GM12878 (cell line): ENCODE measurements around the gene STARD13. TPM values are rescaled to one million over a fixed set of nuclear protein-coding genes. Genes with fewer than 3 reads are reported as not detected.

ENCODE experiments used
- ATAC-seq: fragments of 200-7000 bp; cut with Tn5 transposase; 3 replicates; pipeline ENCODE4 v1.9.1; 2020; ENCODE audit warnings: mild to moderate bottlenecking, moderate library complexity
- BruUV-seq: library from RNA; stranded (reverse); fragments of 400-500 nt; replicated peaks from 2 replicates; lab custom pipeline; 2021; lab: Mats Ljungman, UMichigan
- CTCF ChIA-PET: fragments of 300-600 bp; sonication (Branson Sonifier 250); formaldehyde crosslinking; extraction: SDS; loops from one replicate; lab custom pipeline; 2021; ENCODE audit warnings: inconsistent platforms; lab: Yijun Ruan, JAX
- POLR2A ChIA-PET: fragments of 350-600 bp; formaldehyde crosslinking; extraction: SDS; loops from one replicate; lab custom pipeline; 2021; ENCODE audit warnings: inconsistent platforms; lab: Charles Lee
- RAD21 ChIA-PET: fragments of 300-600 bp; sonication (Branson Sonifier 250); formaldehyde crosslinking; loops from one replicate; lab custom pipeline; 2023; ENCODE audit warnings: antibody characterized with exemption; ENCODE audit not compliant: unreplicated experiment; lab: Charles Lee
- SMC1A ChIA-PET: fragments of 300-600 bp; sonication (Branson Sonifier 250); formaldehyde crosslinking; loops from one replicate; lab custom pipeline; 2023; ENCODE audit not compliant: unreplicated experiment, uncharacterized antibody; lab: Charles Lee
- DNase-seq: peaks from one replicate; pipeline ENCODE4 v3.0.0-alpha.2; 2011; ENCODE audit warnings: low read depth, low spot score
- FAIRE-seq: peaks from 3 replicates; lab custom pipeline; 2011; peaks lifted over from hg19 to GRCh38; lab: Jason Lieb, UNC
- H2AFZ ChIP-seq: 2 replicates; pipeline ENCODE4 v1.6.0; 2011; ENCODE audit warnings: low read depth, low read length, control low read depth; ENCODE audit not compliant: control insufficient read depth
- H3K27ac ChIP-seq: 2 replicates; pipeline ENCODE4 v1.5.1; 2011; ENCODE audit warnings: control low read depth; ENCODE audit not compliant: control insufficient read depth, insufficient read depth
- H3K27me3 ChIP-seq, 2 experiments: replicated peaks in 1 of 2; 2 replicates each; pipeline versions ENCODE4 v1.6.0 to v1.6.1; 2011; ENCODE audit warnings: low read length in 1 of 2; ENCODE audit not compliant: control insufficient read depth in 2 of 2, insufficient read depth in 2 of 2
- H3K36me3 ChIP-seq, 2 experiments: 2 replicates each; pipeline ENCODE4 v1.5.1; 2011; ENCODE audit warnings: low read length in 1 of 2; ENCODE audit not compliant: control insufficient read depth in 2 of 2, insufficient read depth in 2 of 2
- H3K4me1 ChIP-seq: 2 replicates; pipeline ENCODE4 v1.6.1; 2011; ENCODE audit warnings: mild to moderate bottlenecking, low read length, moderate library complexity, mixed read lengths; ENCODE audit not compliant: control insufficient read depth, insufficient read depth
- H3K4me2 ChIP-seq: 2 replicates; pipeline ENCODE4 v1.6.0; 2011; ENCODE audit warnings: control low read depth; ENCODE audit not compliant: control insufficient read depth, insufficient read depth
- H3K4me3 ChIP-seq: fragments of 200-600 bp; sonication (generic); 2 replicates; pipeline ENCODE4 v1.5.1; 2016
- H3K79me2 ChIP-seq: 2 replicates; pipeline ENCODE4 v1.6.0; 2011; ENCODE audit warnings: low read length; ENCODE audit not compliant: control insufficient read depth, insufficient read depth
- H3K9ac ChIP-seq: 2 replicates; pipeline ENCODE4 v1.8.0; 2011; ENCODE audit warnings: low read length, control low read depth, mixed read lengths; ENCODE audit not compliant: control insufficient read depth, insufficient read depth
- H3K9me3 ChIP-seq: replicated peaks from 3 replicates; pipeline ENCODE4 v1.5.1; 2011; ENCODE audit warnings: mild to moderate bottlenecking, low read length; ENCODE audit not compliant: control insufficient read depth, insufficient read depth
- H4K20me1 ChIP-seq: 2 replicates; pipeline ENCODE4 v1.6.0; 2011; ENCODE audit not compliant: control insufficient read depth, insufficient read depth
- FOXK2 ChIP-seq: fragments of 450-650 bp; IDR thresholded peaks from 2 replicates; pipeline ENCODE4 v1.6.1; 2017; ENCODE audit warnings: mild to moderate bottlenecking, moderate library complexity
- HDAC6 ChIP-seq: fragments of 200-600 bp; sonication (generic); IDR thresholded peaks from one replicate; pipeline ENCODE4 v1.8.0; 2017; ENCODE audit warnings: antibody characterized with exemption; ENCODE audit not compliant: unreplicated experiment
- IKZF1 ChIP-seq: fragments of 450-650 bp; conservative IDR thresholded peaks from 2 replicates; pipeline ENCODE4 v1.6.1; 2017; ENCODE audit warnings: antibody characterized with exemption, mild to moderate bottlenecking
- IRF3 ChIP-seq: fragments of 450-650 bp; IDR thresholded peaks from 2 replicates; pipeline ENCODE4 v1.6.1; 2014; ENCODE audit warnings: mild to moderate bottlenecking
- MEF2B ChIP-seq: fragments of 450-650 bp; IDR thresholded peaks from 2 replicates; pipeline ENCODE4 v1.6.1; 2018; ENCODE audit warnings: mild to moderate bottlenecking, moderate library complexity; ENCODE audit not compliant: partially characterized antibody, poor library complexity, severe bottlenecking
- MTA2 ChIP-seq: fragments of 450-650 bp; IDR thresholded peaks from 2 replicates; pipeline ENCODE4 v1.6.1; 2016; ENCODE audit warnings: low read depth, mild to moderate bottlenecking, moderate library complexity
- MYC ChIP-seq: IDR thresholded peaks from 2 replicates; pipeline ENCODE4 v1.6.1; 2011; ENCODE audit warnings: mild to moderate bottlenecking, low read length, moderate library complexity, inconsistent platforms; ENCODE audit not compliant: insufficient read depth, insufficient replicate concordance, insufficient read length, severe bottlenecking
- NRF1 ChIP-seq: conservative IDR thresholded peaks from 2 replicates; pipeline ENCODE4 v1.6.1; 2011; ENCODE audit warnings: mild to moderate bottlenecking, low read depth, low read length, improper control_type of control experiment
- RCOR1 ChIP-seq: conservative IDR thresholded peaks from 2 replicates; pipeline ENCODE4 v1.6.1; 2012; ENCODE audit warnings: low read depth, low read length, improper control_type of control experiment
- RUNX3 ChIP-seq: IDR thresholded peaks from 2 replicates; pipeline ENCODE4 v1.6.1; 2012; ENCODE audit warnings: low read length, inconsistent platforms
- SIX5 ChIP-seq: IDR thresholded peaks from 2 replicates; pipeline ENCODE4 v1.6.1; 2011; ENCODE audit warnings: mild to moderate bottlenecking, low read depth, low read length, moderate library complexity; ENCODE audit not compliant: severe bottlenecking
- TCF3 ChIP-seq: IDR thresholded peaks from 2 replicates; pipeline ENCODE4 v1.6.1; 2012; ENCODE audit warnings: low read depth, mild to moderate bottlenecking, low read length, borderline replicate concordance; ENCODE audit not compliant: insufficient read depth
- YBX1 ChIP-seq: fragments of 450-650 bp; IDR thresholded peaks from 2 replicates; pipeline ENCODE4 v1.6.1; 2016; ENCODE audit warnings: antibody characterized with exemption
- WGBS: methylation state at CpG from one replicate; pipeline ENCODE4 v1.1.6; 2016; ENCODE audit warnings: low lambda C conversion rate; ENCODE audit not compliant: insufficient replicate concordance, insufficient coverage; ENCODE audit errors: missing lambda C conversion rate; 5-methylcytosine and 5-hydroxymethylcytosine counted together
- in situ Hi-C: fragments of 300-500 bp; cut with MboI; formaldehyde crosslinking; loops from 9 replicates; pipeline ENCODE4 v1.14.3; 2018; ENCODE audit warnings: mixed read lengths
- intact Hi-C: fragments of 100-400 bp; cut with micrococcal nuclease; formaldehyde crosslinking; loops from one replicate; pipeline ENCODE4 v1.14.2; 2022; ENCODE audit not compliant: unreplicated experiment
- polyA plus RNA-seq, 11 experiments: library from polyadenylated mRNA; depleted of rRNA in 4 of 11; unstranded in 6 of 11; stranded (reverse) in 5 of 11; fragments of >200 nt; fragmentation: Nextera tagmentation in 4 of 11; fragmentation: Illumina TruSeq in 1 of 11; extraction: Ambion mirVana in 4 of 11; extraction: Trizol in 1 of 11; gene quantifications; 1 replicate in 1 of 11; 2 replicates in 10 of 11; pipeline versions ENCODE4 v1.2.1 to v1.2.3, GENCODE V29; 2011 to 2016; ENCODE audit warnings: inconsistent platforms in 2 of 11, missing spikeins in 2 of 11, low read depth in 1 of 11
- total RNA-seq, 4 experiments: library from RNA; depleted of rRNA in 3 of 4; stranded (reverse); fragments of >200 nt in 3 of 4; fragmentation: Illumina TruSeq in 1 of 4; extraction: Trizol in 1 of 4; gene quantifications; 2 replicates each; pipeline versions ENCODE4 v1.2.1 to v1.2.3, GENCODE V29; 2013 to 2021

The STARD13 gene
- total and polyA plus RNA-seq, 10 of the 15 experiments (the other 5 are each of a cell fraction or from before 2014, with no cell fraction given): 4.0 to 41.6 (median 10.1) TPM

DNA sequence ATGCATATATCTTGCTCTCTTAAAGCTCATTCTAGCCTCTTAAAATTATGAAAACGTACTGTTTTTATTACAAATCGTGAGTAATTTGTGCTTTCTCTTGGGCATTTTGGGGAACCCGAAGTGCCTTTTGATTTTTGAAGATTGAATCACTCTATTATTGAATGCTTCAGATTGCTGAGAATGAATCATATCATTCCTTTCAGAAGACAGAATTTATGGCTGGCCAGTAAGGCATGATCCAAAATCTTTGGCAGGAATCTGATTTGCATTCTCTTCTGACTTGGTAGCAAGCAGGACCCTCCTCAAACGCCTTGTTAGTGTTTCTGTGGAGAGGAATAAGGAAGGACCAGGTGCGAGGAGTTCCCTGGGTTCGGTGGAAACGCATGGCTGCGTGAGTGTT is 49.5 kb downstream of the STARD13 start:
- Histone ChIP-seq H3K4me1 (no peaks in the 10 kb centered on the region), H4K20me1 (no peaks in the 10 kb centered on the region), H3K9me3 (peaks cover 4% of the 10 kb centered on the region; the same call in 1 of the 3 replicates), H3K9ac (no peak overlapping the region), H3K79me2 (no peaks in the 10 kb centered on the region), H2AFZ (no peak overlapping the region), H3K4me3 (no peak overlapping the region), H3K27ac (no peak overlapping the region), H3K27me3 (no peaks in the 10 kb centered on the region), H3K36me3 (no peaks in the 10 kb centered on the region), H3K4me2 (no peak overlapping the region)
- TF ChIP-seq FOXK2 (no peak), RCOR1 (no peak), MEF2B (no peak), IRF3 (no peak), MTA2 (no peak), RUNX3 (no peak), IKZF1 (no peak)
- CTCF ChIA-PET: no interaction called here
- 50% methylated on average over 8 of the region's 8 CpGs for WGBS
- POLR2A ChIA-PET: no interaction called here
- RAD21 ChIA-PET: no interaction called here
- no peak for FAIRE-seq
- intact Hi-C loops: no loop called here
- no peak for DNase-seq
- SMC1A ChIA-PET: interaction anchor here (0.9 to 1.5 kb wide), 4 partner anchors 9 to 297 kb away, joined by 3 read pairs; no protein-coding TSS in a partner anchor
- no peak for ATAC-seq
- in situ Hi-C loops: no loop called here
- no TSS peak for BruUV-seq

DNA sequence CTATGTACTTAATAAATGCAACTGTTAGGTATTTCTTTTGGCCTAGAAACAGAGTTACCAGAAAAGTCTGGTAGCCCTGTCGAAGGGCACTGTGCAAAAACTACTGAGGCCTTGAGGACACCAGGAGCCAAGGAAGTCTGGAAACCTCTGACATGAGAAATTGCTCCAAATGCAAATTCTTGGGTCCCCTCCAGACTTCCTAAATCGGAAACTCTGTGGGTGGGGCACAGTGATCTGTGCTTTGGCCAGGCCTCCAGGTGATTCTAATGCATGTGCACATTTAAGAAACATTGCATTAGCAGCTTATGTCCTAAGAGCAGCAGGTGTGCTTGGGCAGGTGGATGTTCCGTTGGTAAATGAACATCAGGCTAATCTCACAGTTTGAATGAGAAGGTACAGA is 50.0 kb downstream of the STARD13 start:
- ATAC-seq (no peak), FAIRE-seq (no peak), DNase-seq (no peak)
- Histone ChIP-seq H3K4me1 (no peaks in the 10 kb centered on the region), H3K79me2 (no peaks in the 10 kb centered on the region), H3K9ac (no peak overlapping the region), H3K4me3 (no peak overlapping the region), H4K20me1 (no peaks in the 10 kb centered on the region), H3K27ac (no peak overlapping the region), H3K27me3 (no peaks in the 10 kb centered on the region), H2AFZ (no peak overlapping the region), H3K9me3 (peaks cover 4% of the 10 kb centered on the region; the same call in 1 of the 3 replicates), H3K36me3 (no peaks in the 10 kb centered on the region), H3K4me2 (no peak overlapping the region)
- TF ChIP-seq HDAC6: no peak
- TF ChIP-seq MYC: no peak
- TF ChIP-seq NRF1: no peak
- no peak for TF ChIP-seq TCF3
- TF ChIP-seq SIX5: no peak
- no peak for TF ChIP-seq YBX1
- in situ Hi-C loops (no loop called here), intact Hi-C loops (no loop called here)
- BruUV-seq: no TSS peak
- ChIA-PET CTCF (no interaction called here), RAD21 (no interaction called here), SMC1A (interaction anchor here (0.8 to 1.5 kb wide), 4 partner anchors 9 to 489 kb away, joined by 3 read pairs; no protein-coding TSS in a partner anchor), POLR2A (no interaction called here)
- 36% methylated on average over 3 of the region's 3 CpGs for WGBS
